HepG2 (cell line): ENCODE results near the gene PKD2L1. TPM values are rescaled to one million over a fixed set of nuclear protein-coding genes. Genes with fewer than 3 reads are reported as not detected.

Source experiments
- ATAC-seq: fragments of 200-7000 bp; cut with Tn5 transposase; 3 replicates; pipeline ENCODE4 v1.9.1; 2020; ENCODE audit warnings: mild to moderate bottlenecking, moderate library complexity
- BruUV-seq: library from RNA; stranded (reverse); fragments of 400-500 nt; replicated peaks from 2 replicates; lab custom pipeline; 2021; lab: Mats Ljungman, UMichigan
- CTCF ChIA-PET: fragments of 300-600 bp; formaldehyde crosslinking; extraction: SDS; loops from one replicate; lab custom pipeline; 2021; ENCODE audit warnings: low total read pairs, inconsistent platforms, low intra/inter-chr PET ratio; lab: Yijun Ruan, JAX
- POLR2A ChIA-PET: fragments of 350-600 bp; sonication (Branson Sonifier 250); formaldehyde crosslinking; loops from one replicate; lab custom pipeline; 2020; ENCODE audit warnings: antibody characterized with exemption, inconsistent platforms; lab: Yijun Ruan, JAX
- DNase-seq: peaks from one replicate; pipeline ENCODE4 v3.0.0-alpha.2; 2015; ENCODE audit warnings: low spot score
- FAIRE-seq: peaks from 3 replicates; lab custom pipeline; 2011; peaks lifted over from hg19 to GRCh38; lab: Jason Lieb, UNC
- H2AFZ ChIP-seq: one replicate; pipeline ENCODE4 v1.6.1; 2011; ENCODE audit warnings: low read length, inconsistent platforms
- H3K27ac ChIP-seq: fragments of 300-600 bp; 3 replicates; pipeline ENCODE4 v1.8.0; 2011; ENCODE audit warnings: mixed run types, mild to moderate bottlenecking, mixed read lengths, low read length, inconsistent platforms; ENCODE audit not compliant: insufficient read depth; ENCODE audit errors: extremely low read length
- H3K27me3 ChIP-seq, 2 experiments: fragments of 200-600 bp in 1 of 2; 2 replicates in 1 of 2; 3 replicates in 1 of 2; pipeline versions ENCODE4 v1.6.0 to v1.8.0; 2011; ENCODE audit warnings: low read length in 2 of 2, mild to moderate bottlenecking in 2 of 2, moderate library complexity in 2 of 2, inconsistent platforms in 1 of 2; ENCODE audit not compliant: insufficient read depth in 2 of 2, control insufficient read depth in 1 of 2
- H3K36me3 ChIP-seq, 2 experiments: fragments of 200-600 bp in 1 of 2; replicated peaks in 1 of 2; 2 replicates in 1 of 2; 3 replicates in 1 of 2; pipeline versions ENCODE4 v1.5.1 to v1.8.0; 2011; ENCODE audit warnings: low read length in 2 of 2, inconsistent platforms in 1 of 2; ENCODE audit not compliant: insufficient read depth in 2 of 2, control insufficient read depth in 1 of 2
- H3K4me1 ChIP-seq: 2 replicates; pipeline ENCODE4 v1.5.1; 2012; ENCODE audit warnings: low read length, inconsistent platforms; ENCODE audit not compliant: insufficient read depth
- H3K4me2 ChIP-seq: 2 replicates; pipeline ENCODE4 v1.6.0; 2011; ENCODE audit warnings: low read depth, low read length, inconsistent platforms
- H3K4me3 ChIP-seq, 3 experiments: fragments of 200-600 bp in 1 of 3; sonication (generic), shearing (Covaris generic) in 1 of 3; replicated peaks in 1 of 3; 2 replicates each; pipeline ENCODE4 v1.5.1; 2011 to 2016; ENCODE audit warnings: low read length in 3 of 3, inconsistent platforms in 2 of 3, low read depth in 2 of 3, mild to moderate bottlenecking in 2 of 3, control low read depth in 1 of 3, mixed read lengths in 1 of 3; ENCODE audit not compliant: insufficient read depth in 1 of 3
- H3K79me2 ChIP-seq: one replicate; pipeline ENCODE4 v1.6.1; 2011; ENCODE audit warnings: low read length, inconsistent platforms; ENCODE audit not compliant: insufficient read depth
- H3K9ac ChIP-seq: 2 replicates; pipeline ENCODE4 v1.6.0; 2011; ENCODE audit warnings: mild to moderate bottlenecking, low read depth, low read length, inconsistent platforms; ENCODE audit not compliant: insufficient read depth
- H3K9me3 ChIP-seq: 2 replicates; pipeline ENCODE4 v1.5.1; 2012; ENCODE audit warnings: mild to moderate bottlenecking, low read length
- H4K20me1 ChIP-seq: 2 replicates; pipeline ENCODE4 v1.6.0; 2011; ENCODE audit warnings: inconsistent platforms, mild to moderate bottlenecking, low read length, moderate library complexity; ENCODE audit not compliant: insufficient read depth
- ATAD3A ChIP-seq: sonication (generic); formaldehyde crosslinking; IDR thresholded peaks from 2 replicates; pipeline ENCODE4 v1.4.0; 2020; ENCODE audit warnings: missing genetic modification reagents
- FOXJ3 ChIP-seq: sonication (generic); formaldehyde crosslinking; IDR thresholded peaks from 2 replicates; pipeline ENCODE4 v1.4.0; 2020; ENCODE audit warnings: missing genetic modification reagents, mild to moderate bottlenecking, borderline replicate concordance
- HOXA9 ChIP-seq: sonication (generic); formaldehyde crosslinking; IDR thresholded peaks from 2 replicates; pipeline ENCODE4 v1.8.1; 2022; ENCODE audit warnings: missing genetic modification reagents, mild to moderate bottlenecking, moderate library complexity, borderline replicate concordance
- PCBP2 ChIP-seq: fragments of 200-400 bp; formaldehyde crosslinking; optimal IDR thresholded peaks from 2 replicates; pipeline ENCODE3; 2018; ENCODE audit warnings: low read length, low read depth; ENCODE audit not compliant: poor library complexity, severe bottlenecking
- SRF ChIP-seq: IDR thresholded peaks from 2 replicates; pipeline ENCODE4 v1.6.1; 2011; ENCODE audit warnings: mild to moderate bottlenecking, low read depth, low read length, moderate library complexity
- TARDBP ChIP-seq: sonication (generic); formaldehyde crosslinking; IDR thresholded peaks from 2 replicates; pipeline ENCODE4 v1.8.0; 2022; ENCODE audit warnings: mild to moderate bottlenecking, missing genetic modification reagents
- ZNF235 ChIP-seq: sonication (generic); formaldehyde crosslinking; IDR thresholded peaks from 2 replicates; pipeline ENCODE4 v1.8.1; 2023; ENCODE audit warnings: mild to moderate bottlenecking, missing genetic modification reagents, borderline replicate concordance
- WGBS: methylation state at CpG from one replicate; pipeline ENCODE4 v1.1.6; 2017; ENCODE audit warnings: low lambda C conversion rate; 5-methylcytosine and 5-hydroxymethylcytosine counted together
- in situ Hi-C: cut with HindIII; loops from 2 replicates; pipeline ENCODE4 v1.10.0; 2017; ENCODE audit warnings: low pct_unique_long_range_greater_than_20kb; ENCODE audit not compliant: extremely low pct_ligation_motif_present
- intact Hi-C: fragments of 100-400 bp; cut with micrococcal nuclease; formaldehyde crosslinking; loops from one replicate; pipeline ENCODE4 v1.10.0; 2022; ENCODE audit not compliant: unreplicated experiment
- polyA plus RNA-seq, 8 experiments: library from polyadenylated mRNA; depleted of rRNA in 3 of 8; stranded (reverse) in 7 of 8; unstranded in 1 of 8; fragments of >200 nt; fragmentation: Illumina TruSeq in 4 of 8; extraction: Trizol in 4 of 8; gene quantifications; 2 replicates each; pipeline versions ENCODE4 v1.2.1 to v1.2.3, GENCODE V29; 2011 to 2016; ENCODE audit warnings: low read depth in 4 of 8, missing spikeins in 1 of 8, mixed read lengths in 1 of 8; ENCODE audit not compliant: insufficient read depth in 1 of 8
- small RNA-seq, 3 experiments: library from RNA; depleted of rRNA; stranded (forward); fragments of <200 nt; gene quantifications; one replicate each; pipeline ENCODE3, GENCODE V24; 2012; ENCODE audit warnings: low read depth in 2 of 3, low replicate concordance in 1 of 3; ENCODE audit not compliant: insufficient read length in 3 of 3, insufficient read depth in 2 of 3
- total RNA-seq, 5 experiments: library from RNA; depleted of rRNA; stranded (reverse); fragments of >200 nt; fragmentation: Illumina TruSeq; extraction: Trizol; gene quantifications; 2 replicates each; pipeline ENCODE4 v1.2.3, GENCODE V29; 2016; ENCODE audit warnings: low read depth in 1 of 5
- TF ChIP-seq, protein P1 (sequence below): sonication (generic); formaldehyde crosslinking; IDR thresholded peaks from 2 replicates; pipeline ENCODE4 v1.5.1; 2020; ENCODE audit warnings: missing genetic modification reagents, mild to moderate bottlenecking, borderline replicate concordance

Gene PKD2L1
- total and polyA plus RNA-seq, 2 of the 13 experiments (the other 11 are each of a cell fraction or from before 2014, with no cell fraction given), result 0.07 to 0.15 TPM

DNA sequence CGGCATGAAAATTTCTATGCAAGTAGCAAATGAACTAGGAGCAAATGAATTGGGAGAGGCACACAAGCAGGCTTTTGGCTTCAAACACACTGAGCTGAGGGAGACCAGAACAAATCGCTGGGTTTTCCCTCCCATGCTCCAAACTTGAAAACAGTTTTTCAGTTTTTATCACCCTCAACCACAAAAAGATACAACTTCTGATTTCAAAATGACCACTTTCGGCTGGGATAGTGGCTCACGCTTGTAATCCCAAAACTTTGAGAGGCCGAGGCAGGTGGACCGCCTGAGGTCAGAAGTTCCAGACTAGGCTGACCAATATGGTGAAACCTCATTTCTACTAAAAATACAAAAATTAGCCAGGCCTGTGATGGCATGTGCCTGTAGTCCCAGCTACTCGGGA is 91.6 kb downstream of the PKD2L1 start:
- FAIRE-seq, result no peak
- POLR2A ChIA-PET, result no interaction called here
- in situ Hi-C loops (no loop called here), intact Hi-C loops (no loop called here)
- Histone ChIP-seq H3K79me2 (no peaks in the 10 kb centered on the region), H3K27ac (no peak overlapping the region), H3K4me1 (no peaks in the 10 kb centered on the region), H3K4me3 (no peak overlapping the region), H3K36me3 (peaks cover 10 to 71% of the 10 kb centered on the region in 2 experiments), H3K4me2 (no peak overlapping the region), H3K9me3 (no peaks in the 10 kb centered on the region), H3K9ac (no peak overlapping the region), H4K20me1 (no peaks in the 10 kb centered on the region), H2AFZ (no peak overlapping the region), H3K27me3 (no peaks in the 10 kb centered on the region)
- BruUV-seq, result no TSS peak
- DNase-seq, result no peak
- no peak for ATAC-seq
- WGBS, result 95% methylated on average over 7 of the region's 7 CpGs
- TF ChIP-seq FOXJ3 (CRISPR knock-in tag) (no peak), PCBP2 (no peak), ATAD3A (no peak), SRF (no peak), ZNF235 (CRISPR knock-in tag) (no peak), TARDBP (CRISPR knock-in tag) (no peak), HOXA9 (CRISPR knock-in tag) (no peak)
- TF ChIP-seq, protein P1, sequence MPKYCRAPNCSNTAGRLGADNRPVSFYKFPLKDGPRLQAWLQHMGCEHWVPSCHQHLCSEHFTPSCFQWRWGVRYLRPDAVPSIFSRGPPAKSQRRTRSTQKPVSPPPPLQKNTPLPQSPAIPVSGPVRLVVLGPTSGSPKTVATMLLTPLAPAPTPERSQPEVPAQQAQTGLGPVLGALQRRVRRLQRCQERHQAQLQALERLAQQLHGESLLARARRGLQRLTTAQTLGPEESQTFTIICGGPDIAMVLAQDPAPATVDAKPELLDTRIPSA (CRISPR knock-in tag), result no peak
- CTCF ChIA-PET, result no interaction called here

Small RNA genes lying within 50 kb of the gene (small RNA-seq; reads per million reads assigned to genes)
- 0 reads per million in 3 experiments for gene RNU6-422P

Other genes with a start within 250 kb of the PKD2L1 start
- gene CPN1, start 248.4 kb downstream of the PKD2L1 start, total RNA-seq (2016; rRNA removed; fragmentation: Illumina TruSeq; extraction: Trizol), result 8.1 and 17.3 TPM in 2 replicates
- gene CPN1, start 248.4 kb downstream of the PKD2L1 start, polyA plus RNA-seq (2011; rRNA removed), result 35.1 and 42.1 TPM in 2 replicates
- 46.9 and 69.3 TPM in 2 replicates for gene ERLIN1, start 144.2 kb downstream of the PKD2L1 start, total RNA-seq (2016; rRNA removed; fragmentation: Illumina TruSeq; extraction: Trizol)
- gene ERLIN1, start 144.2 kb downstream of the PKD2L1 start, polyA plus RNA-seq (2011; rRNA removed), result 56.8 and 61.3 TPM in 2 replicates
- 30.3 and 44.3 TPM in 2 replicates for gene CHUK, start 100.6 kb downstream of the PKD2L1 start, total RNA-seq (2016; rRNA removed; fragmentation: Illumina TruSeq; extraction: Trizol)
- 8.0 and 9.6 TPM in 2 replicates for gene CHUK, start 100.6 kb downstream of the PKD2L1 start, polyA plus RNA-seq (2011; rRNA removed)
- gene CWF19L1, start 62.6 kb downstream of the PKD2L1 start, total RNA-seq (2016; rRNA removed; fragmentation: Illumina TruSeq; extraction: Trizol), result 42.1 and 60.0 TPM in 2 replicates
- gene CWF19L1, start 62.6 kb downstream of the PKD2L1 start, polyA plus RNA-seq (2011; rRNA removed), result 11.8 and 13.6 TPM in 2 replicates
- gene BLOC1S2, start 43.5 kb downstream of the PKD2L1 start, total RNA-seq (2016; rRNA removed; fragmentation: Illumina TruSeq; extraction: Trizol), result 64.4 and 81.4 TPM in 2 replicates
- 19.2 and 22.3 TPM in 2 replicates for gene BLOC1S2, start 43.5 kb downstream of the PKD2L1 start, polyA plus RNA-seq (2011; rRNA removed)
- gene SCD, start 17.0 kb upstream of the PKD2L1 start, total RNA-seq (2016; rRNA removed; fragmentation: Illumina TruSeq; extraction: Trizol), result 338 and 492 TPM in 2 replicates
- gene SCD, start 17.0 kb upstream of the PKD2L1 start, polyA plus RNA-seq (2011; rRNA removed), result 512 and 596 TPM in 2 replicates
- gene WNT8B, start 132.8 kb upstream of the PKD2L1 start, total RNA-seq (2016; rRNA removed; fragmentation: Illumina TruSeq; extraction: Trizol), result 0.07 TPM in 1 of 2 replicates, not detected in the other
- 0.13 and 0.20 TPM in 2 replicates for gene WNT8B, start 132.8 kb upstream of the PKD2L1 start, polyA plus RNA-seq (2011; rRNA removed)
- gene SEC31B, start 189.6 kb upstream of the PKD2L1 start, total RNA-seq (2016; rRNA removed; fragmentation: Illumina TruSeq; extraction: Trizol), result 0.56 and 2.0 TPM in 2 replicates
- 8.3 and 9.0 TPM in 2 replicates for gene SEC31B, start 189.6 kb upstream of the PKD2L1 start, polyA plus RNA-seq (2011; rRNA removed)
- 216 and 222 TPM in 2 replicates for gene NDUFB8, start 199.6 kb upstream of the PKD2L1 start, total RNA-seq (2016; rRNA removed; fragmentation: Illumina TruSeq; extraction: Trizol)
- 197 and 210 TPM in 2 replicates for gene NDUFB8, start 199.6 kb upstream of the PKD2L1 start, polyA plus RNA-seq (2011; rRNA removed)
- 10.7 and 14.9 TPM in 2 replicates for gene HIF1AN, start 205.7 kb upstream of the PKD2L1 start, total RNA-seq (2016; rRNA removed; fragmentation: Illumina TruSeq; extraction: Trizol)
- gene HIF1AN, start 205.7 kb upstream of the PKD2L1 start, polyA plus RNA-seq (2011; rRNA removed), result 8.0 and 8.6 TPM in 2 replicates